MCF 10A (cell line): Measurements from ENCODE around the gene GIT1. TPM values are rescaled to one million over a fixed set of nuclear protein-coding genes. Genes with fewer than 3 reads are reported as not detected.

Experiments
- BruUV-seq: library from RNA; stranded (reverse); fragments of 400-500 nt; replicated peaks from 2 replicates; lab custom pipeline; 2021; lab: Mats Ljungman, UMichigan
- CTCF ChIA-PET: fragments of 300-600 bp; sonication (Branson Sonifier 250); formaldehyde crosslinking; extraction: SDS; loops from one replicate; lab custom pipeline; 2021; ENCODE audit warnings: antibody characterized with exemption, inconsistent platforms; lab: Yijun Ruan, JAX
- POLR2A ChIA-PET: fragments of 300-600, 350-650 bp; sonication (Branson Sonifier 250); formaldehyde crosslinking; extraction: SDS; loops from one replicate; lab custom pipeline; 2020; ENCODE audit warnings: antibody characterized with exemption, inconsistent platforms; lab: Yijun Ruan, JAX
- DNase-seq: peaks from one replicate; pipeline ENCODE4 v3.0.0-alpha.2; 2018; ENCODE audit not compliant: unreplicated experiment
- H3K27ac Mint-ChIP-seq: one replicate; pipeline ENCODE4 v1.8.0; 2022; ENCODE audit warnings: mild to moderate bottlenecking, low read depth, mixed read lengths; ENCODE audit not compliant: unreplicated experiment
- H3K27me3 Mint-ChIP-seq: one replicate; pipeline ENCODE4 v1.8.0; 2022; ENCODE audit warnings: mixed read lengths; ENCODE audit not compliant: insufficient read depth, unreplicated experiment
- H3K36me3 Mint-ChIP-seq: one replicate; pipeline ENCODE4 v1.8.0; 2022; ENCODE audit warnings: mild to moderate bottlenecking, moderate library complexity, mixed read lengths; ENCODE audit not compliant: insufficient read depth, unreplicated experiment
- H3K4me1 Mint-ChIP-seq: one replicate; pipeline ENCODE4 v1.8.0; 2022; ENCODE audit warnings: mixed read lengths; ENCODE audit not compliant: insufficient read depth, unreplicated experiment
- H3K4me3 Mint-ChIP-seq: one replicate; pipeline ENCODE4 v1.8.0; 2022; ENCODE audit warnings: mild to moderate bottlenecking, moderate library complexity, mixed read lengths; ENCODE audit not compliant: unreplicated experiment
- H3K9me3 Mint-ChIP-seq: one replicate; pipeline ENCODE4 v1.8.0; 2022; ENCODE audit warnings: mixed read lengths; ENCODE audit not compliant: unreplicated experiment
- intact Hi-C: fragments of 100-400 bp; cut with micrococcal nuclease; formaldehyde crosslinking; loops from 2 replicates; pipeline ENCODE4 v1.14.1; 2022
- total RNA-seq: library from RNA; stranded (reverse); gene quantifications from 2 replicates; pipeline ENCODE4 v1.2.3, GENCODE V29; 2022
- TF ChIP-seq, protein P1 (sequence below): fragments of 200-600 bp; IDR thresholded peaks from one replicate; pipeline ENCODE4 v1.8.0; 2022; ENCODE audit warnings: antibody characterized with exemption, mild to moderate bottlenecking; ENCODE audit not compliant: unreplicated experiment

GIT1 gene
- total RNA-seq, 1 experiment from 2014 or later = 49.0 TPM

DNA sequence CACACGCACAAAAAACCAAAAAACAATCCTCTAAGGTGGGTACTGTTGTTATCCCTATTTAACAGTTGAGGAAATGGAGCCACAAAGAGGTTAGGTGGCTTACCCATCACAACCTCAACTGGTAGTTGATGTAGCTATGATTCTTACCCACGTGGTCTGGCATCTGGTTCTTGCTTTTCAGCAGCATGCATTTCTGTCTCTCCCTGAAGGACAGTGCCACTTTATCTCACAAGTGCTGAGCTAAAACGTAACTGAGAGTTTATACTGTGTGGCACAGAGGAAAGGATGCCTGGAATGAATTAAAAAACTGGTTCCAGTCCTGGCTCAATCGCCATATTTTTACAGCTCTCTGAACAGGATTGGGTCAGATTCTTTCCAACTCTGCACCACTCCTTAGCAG lies 35.1 kb upstream of the GIT1 start:
- peaks cover 14% of the 10 kb centered on the region for H3K36me3 Mint-ChIP-seq
- intact Hi-C loops = no loop called here
- no peaks in the 10 kb centered on the region for H3K9me3 Mint-ChIP-seq
- ChIA-PET CTCF (interaction anchor here (0.5 to 1.9 kb wide), 5 partner anchors 43 to 380 kb away, joined by 3 to 9 read pairs (median 4); no protein-coding TSS in a partner anchor), POLR2A (interaction anchor here (1.4 to 1.9 kb wide), 2 partner anchors 10 to 14 kb away, joined by 5 to 16 read pairs; no protein-coding TSS in a partner anchor)
- H3K27me3 Mint-ChIP-seq = no peaks in the 10 kb centered on the region
- H3K4me3 Mint-ChIP-seq = no peak overlapping the region
- peaks cover 45% of the 10 kb centered on the region for H3K4me1 Mint-ChIP-seq
- TF ChIP-seq, protein P1, sequence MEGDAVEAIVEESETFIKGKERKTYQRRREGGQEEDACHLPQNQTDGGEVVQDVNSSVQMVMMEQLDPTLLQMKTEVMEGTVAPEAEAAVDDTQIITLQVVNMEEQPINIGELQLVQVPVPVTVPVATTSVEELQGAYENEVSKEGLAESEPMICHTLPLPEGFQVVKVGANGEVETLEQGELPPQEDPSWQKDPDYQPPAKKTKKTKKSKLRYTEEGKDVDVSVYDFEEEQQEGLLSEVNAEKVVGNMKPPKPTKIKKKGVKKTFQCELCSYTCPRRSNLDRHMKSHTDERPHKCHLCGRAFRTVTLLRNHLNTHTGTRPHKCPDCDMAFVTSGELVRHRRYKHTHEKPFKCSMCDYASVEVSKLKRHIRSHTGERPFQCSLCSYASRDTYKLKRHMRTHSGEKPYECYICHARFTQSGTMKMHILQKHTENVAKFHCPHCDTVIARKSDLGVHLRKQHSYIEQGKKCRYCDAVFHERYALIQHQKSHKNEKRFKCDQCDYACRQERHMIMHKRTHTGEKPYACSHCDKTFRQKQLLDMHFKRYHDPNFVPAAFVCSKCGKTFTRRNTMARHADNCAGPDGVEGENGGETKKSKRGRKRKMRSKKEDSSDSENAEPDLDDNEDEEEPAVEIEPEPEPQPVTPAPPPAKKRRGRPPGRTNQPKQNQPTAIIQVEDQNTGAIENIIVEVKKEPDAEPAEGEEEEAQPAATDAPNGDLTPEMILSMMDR = no peak
- no peak overlapping the region for H3K27ac Mint-ChIP-seq
- DNase-seq = no peak
- no TSS peak for BruUV-seq

DNA sequence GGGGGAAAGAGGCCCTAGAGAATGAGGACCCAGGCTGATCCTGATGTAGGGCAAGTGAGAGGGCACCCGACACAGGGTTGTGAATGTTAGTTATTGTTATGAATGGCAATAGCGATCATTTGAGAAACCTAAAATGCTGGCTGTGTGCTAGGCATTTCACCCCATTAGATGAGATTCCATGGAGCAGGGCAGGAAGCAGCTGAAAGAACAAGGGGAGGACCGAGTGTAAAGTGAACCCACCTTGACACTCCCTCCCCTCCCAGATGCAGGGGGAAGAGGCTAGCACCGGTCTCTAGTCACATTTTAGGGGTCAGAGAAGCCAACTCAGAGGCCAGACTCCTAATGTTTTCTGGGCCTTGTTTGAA lies 33.8 kb upstream of the GIT1 start:
- TF ChIP-seq, protein P1 = no peak
- Mint-ChIP-seq H3K27me3 (no peaks in the 10 kb centered on the region), H3K9me3 (no peaks in the 10 kb centered on the region), H3K4me1 (peaks cover 49% of the 10 kb centered on the region), H3K36me3 (peaks cover 14% of the 10 kb centered on the region), H3K27ac (peak overlapping the region; percentile 39), H3K4me3 (no peak overlapping the region)
- no peak for DNase-seq
- no TSS peak for BruUV-seq
- CTCF ChIA-PET = interaction anchor here (0.8 to 1.1 kb wide), 3 partner anchors 15 to 371 kb away, joined by 3 to 5 read pairs (median 3); no protein-coding TSS in a partner anchor
- POLR2A ChIA-PET = interaction anchor here (0.6 to 1.4 kb wide), 2 partner anchors 41 to 99 kb away, joined by 3 to 5 read pairs; no protein-coding TSS in a partner anchor
- intact Hi-C loops = no loop called here

DNA sequence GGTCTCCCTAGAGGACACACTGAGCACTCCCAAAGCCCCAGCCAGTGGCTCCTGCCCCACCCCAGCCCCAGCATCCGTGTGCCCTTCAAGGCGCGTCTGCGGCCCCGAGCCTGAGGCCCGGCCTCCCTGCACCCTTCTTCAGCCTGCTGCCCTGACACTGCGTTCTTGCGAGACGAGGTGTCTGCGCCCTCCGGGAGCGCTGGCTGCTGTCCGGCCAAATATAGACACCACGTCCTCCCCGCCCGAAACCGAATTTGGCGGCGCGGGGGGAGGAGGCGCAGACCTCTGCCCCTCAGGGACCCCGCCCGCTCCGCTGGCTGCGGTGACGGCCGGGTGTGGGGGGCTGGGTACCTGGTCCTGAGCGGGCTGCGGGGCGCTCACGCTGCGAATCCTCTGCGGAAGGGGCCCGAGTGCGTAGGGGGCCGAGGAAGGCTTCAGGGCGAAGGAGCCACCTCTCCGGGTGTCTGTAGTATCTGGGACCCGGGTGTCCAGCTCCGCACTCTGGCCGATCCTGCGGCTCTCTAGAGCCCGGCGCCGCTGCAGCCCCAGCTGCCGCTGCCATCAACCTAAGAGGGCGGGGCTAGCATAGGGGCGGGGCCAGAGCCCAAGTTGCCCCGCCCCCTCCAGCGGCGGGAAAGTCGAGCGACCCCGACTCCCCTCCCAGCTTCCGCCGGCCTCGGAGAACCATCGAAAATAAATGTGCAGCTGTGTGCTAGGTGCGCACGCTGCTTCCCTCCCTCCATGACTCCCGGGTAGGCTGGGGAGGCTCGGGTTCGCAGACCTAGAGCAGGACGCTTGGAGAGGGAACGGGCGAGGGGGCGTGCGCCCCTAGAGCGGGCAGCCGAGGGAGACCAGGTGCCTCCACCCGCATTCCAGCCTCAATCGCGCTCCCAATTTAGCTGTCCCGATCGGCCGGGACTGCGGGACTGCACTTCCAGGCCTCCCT lies 33.2 kb upstream of the GIT1 start, which contains the start of gene CORO6:
CORO6 (minus strand) TSS at position 576 of the 946 bp plus-strand sequence. CDS start 1,491 bp downstream, outside the sequence.
- TF ChIP-seq, protein P1 = no peak
- Mint-ChIP-seq H3K36me3 (peaks cover 14% of the 10 kb centered on the region), H3K4me1 (peaks cover 49% of the 10 kb centered on the region), H3K9me3 (no peaks in the 10 kb centered on the region), H3K4me3 (peak within 1 kb of the TSS; percentile 63), H3K27me3 (no peaks in the 10 kb centered on the region), H3K27ac (peak within 1 kb of the TSS; percentile 39)
- POLR2A ChIA-PET = interaction anchor here (1.4 kb wide), 1 partner anchor 41 kb away, joined by 5 read pairs; no protein-coding TSS in a partner anchor
- DNase-seq = no peak
- intact Hi-C loops = no loop called here
- CTCF ChIA-PET = interaction anchor here (0.8 to 1.1 kb wide), 2 partner anchors 15 to 125 kb away, joined by 3 read pairs; no protein-coding TSS in a partner anchor
- BruUV-seq = no TSS peak

DNA sequence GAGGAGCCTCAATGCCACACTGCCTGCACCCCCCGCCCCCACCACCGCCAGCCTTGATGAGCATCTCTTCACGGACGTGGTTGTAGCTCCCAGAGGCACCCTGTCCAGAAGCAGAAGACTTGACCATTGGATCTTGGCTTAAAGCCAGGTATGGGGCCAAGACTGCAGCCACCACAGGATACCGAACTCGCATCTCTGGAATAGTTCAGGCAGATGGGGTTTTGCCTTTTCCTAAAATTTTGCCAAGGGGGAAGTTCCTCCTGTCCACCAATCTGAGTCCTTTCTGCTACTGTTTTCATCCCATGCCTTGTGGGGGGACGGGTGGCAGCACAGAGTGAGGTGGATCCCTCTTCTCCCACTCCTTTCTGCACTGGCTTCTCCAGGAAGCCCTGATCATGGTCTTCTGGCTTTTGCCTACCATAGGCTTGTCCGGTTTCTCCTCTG lies 32.3 kb upstream of the GIT1 start:
- peaks cover 49% of the 10 kb centered on the region for H3K4me1 Mint-ChIP-seq
- peaks cover 9% of the 10 kb centered on the region for H3K36me3 Mint-ChIP-seq
- intact Hi-C loops = no loop called here
- DNase-seq = no peak
- BruUV-seq = no TSS peak
- TF ChIP-seq, protein P1 = no peak
- H3K9me3 Mint-ChIP-seq = no peaks in the 10 kb centered on the region
- H3K27me3 Mint-ChIP-seq = no peaks in the 10 kb centered on the region
- CTCF ChIA-PET = interaction anchor here (0.7 to 0.9 kb wide), 2 partner anchors 30 to 47 kb away, joined by 3 read pairs; no protein-coding TSS in a partner anchor
- H3K27ac Mint-ChIP-seq = no peak overlapping the region
- POLR2A ChIA-PET = interaction anchor here (1.3 kb wide), 1 partner anchor 21 kb away, joined by 3 read pairs; no protein-coding TSS in a partner anchor
- H3K4me3 Mint-ChIP-seq = peak overlapping the region; percentile 63
